ENCODE measurements around the gene MGAT4A.

Gene MGAT4A

GRCh38 chr2:98731041-98731893 is at the start of gene MGAT4A:
Gene MGAT4A (minus strand): TSS chr2:98731132. CDS start chr2:98726332, 4,800 bp downstream.
- peak; percentile 79 for DNase-seq (ENCODE audit: low spot score)

DNA sequence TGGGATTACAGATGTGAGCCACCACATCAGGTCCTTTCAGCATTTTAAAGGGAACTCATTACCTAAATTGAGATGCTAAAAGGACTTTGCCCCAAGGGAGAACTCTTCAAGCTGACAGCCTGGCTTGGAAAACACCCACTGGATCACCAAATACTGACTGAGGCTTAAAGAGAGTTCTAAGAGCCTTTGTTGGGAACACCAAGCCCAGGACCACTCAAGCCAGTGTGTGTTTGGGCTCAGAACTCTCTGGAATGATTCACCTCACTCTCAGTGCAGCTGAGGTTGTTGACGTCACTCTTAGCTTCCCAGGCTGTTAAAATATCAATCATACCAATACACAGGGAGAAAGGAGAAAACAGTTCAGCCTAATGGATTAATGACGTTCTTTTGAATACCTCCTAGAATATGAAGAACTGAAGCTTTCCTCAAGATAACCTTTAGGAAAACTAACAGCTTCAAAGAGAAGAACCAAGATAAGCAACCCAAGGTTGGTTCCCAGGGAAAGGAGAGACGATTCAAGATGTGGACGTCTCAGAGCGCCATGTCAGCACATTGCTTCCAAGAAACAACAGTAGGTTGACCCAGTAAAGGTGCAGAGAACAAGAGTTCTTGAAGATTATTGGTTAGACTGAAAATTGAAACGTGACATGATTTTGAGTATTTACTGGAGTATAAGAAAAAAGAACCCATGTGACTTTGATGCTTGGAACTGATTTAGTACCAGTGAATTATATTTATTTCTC is 48.0 kb upstream of the MGAT4A start:
- no peak for DNase-seq (ENCODE audit: low spot score)

- DNase-seq (ENCODE audit: low spot score), result no peak
Measured at GRCh38 chr2:98778151-98778550, 47.2 kb upstream of the MGAT4A start.

DNA sequence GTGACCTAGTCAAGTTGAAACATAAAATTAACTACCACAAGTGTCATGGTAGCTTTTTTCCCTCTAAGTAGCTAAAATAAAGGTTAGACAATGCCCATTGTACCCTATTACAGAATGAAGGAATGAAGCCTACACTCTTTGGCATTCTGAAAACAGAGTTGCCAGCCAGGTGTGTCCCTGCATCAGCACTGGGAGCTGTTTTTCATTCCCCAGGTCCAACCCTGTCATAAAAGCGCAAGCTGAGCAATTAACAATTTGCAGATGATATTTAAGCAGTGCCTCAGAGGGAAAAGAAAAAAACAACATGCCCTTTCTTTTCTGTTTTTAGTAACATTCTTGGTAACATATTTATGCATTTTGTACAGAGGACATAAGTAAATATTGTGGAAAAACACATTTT is 46.8 kb upstream of the MGAT4A start:
- DNase-seq (ENCODE audit: low spot score), result no peak

GRCh38 chr2:98777076-98777475 is 46.1 kb upstream of the MGAT4A start:
- DNase-seq (ENCODE audit: low spot score), result no peak

DNA sequence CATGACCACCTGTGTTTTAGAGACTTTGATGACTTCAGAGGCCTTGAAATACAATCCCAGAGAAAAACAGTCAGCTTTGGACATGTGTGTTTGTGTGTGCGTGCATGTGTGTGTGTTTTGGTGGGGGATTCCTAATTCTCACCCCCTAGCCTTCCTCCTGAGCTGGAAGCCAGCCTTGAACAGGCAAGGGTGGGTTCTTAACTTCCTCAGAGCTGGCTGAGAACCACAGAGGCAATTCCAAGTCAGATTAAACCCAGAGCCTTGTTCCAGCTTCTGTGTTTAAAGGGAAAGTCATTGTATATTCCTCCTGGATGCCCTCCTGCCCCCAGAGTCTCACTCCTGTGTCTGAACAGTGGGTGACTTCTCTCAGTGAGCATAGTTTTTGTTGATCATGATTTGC is 45.2 kb upstream of the MGAT4A start:
- DNase-seq (ENCODE audit: low spot score), result no peak

GRCh38 chr2:98775146-98775986 is 44.4 kb upstream of the MGAT4A start:
- DNase-seq (ENCODE audit: low spot score), result no peak

- DNase-seq (ENCODE audit: low spot score), result no peak
Measured at GRCh38 chr2:98773907-98774306, 43.0 kb upstream of the MGAT4A start.

DNA sequence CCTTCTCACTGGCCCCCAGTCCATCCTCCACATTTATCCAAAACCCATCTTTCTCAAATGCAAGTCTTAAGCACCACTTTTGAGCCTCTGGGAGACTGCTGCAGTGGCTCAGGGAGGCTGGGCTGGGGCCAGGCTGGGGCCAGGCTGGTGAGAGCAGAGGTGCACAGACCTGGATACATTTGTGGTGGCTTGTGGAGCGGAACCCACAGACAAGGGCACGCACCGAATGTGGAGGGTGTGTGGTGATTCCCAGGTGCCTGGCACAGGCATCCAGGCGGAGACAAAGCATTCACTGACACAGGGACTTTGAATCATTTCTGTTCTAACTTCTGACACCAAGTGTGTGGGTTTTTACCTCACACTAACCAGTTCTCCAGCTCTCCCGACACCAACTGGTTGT is 42.2 kb upstream of the MGAT4A start:
- no peak for DNase-seq (ENCODE audit: low spot score)

DNA sequence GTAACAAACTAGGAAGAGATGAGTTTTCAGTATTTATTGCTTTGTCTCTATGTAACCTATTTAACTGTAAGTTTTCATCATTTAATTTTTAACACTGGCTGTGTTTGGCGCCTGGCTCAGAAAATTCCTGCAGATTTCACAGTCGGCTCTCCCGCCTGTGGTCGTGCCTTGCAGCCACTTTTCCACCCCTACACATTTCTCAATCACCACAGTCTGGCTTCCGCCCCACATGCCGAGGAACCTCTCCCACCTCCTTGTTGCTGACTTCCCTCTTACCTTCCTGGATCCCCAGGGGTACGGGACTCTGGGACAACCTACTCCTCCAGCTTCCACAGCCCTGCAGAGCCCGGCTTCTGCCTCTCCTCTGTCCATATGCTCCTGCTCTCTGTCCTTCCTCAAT is 41.6 kb upstream of the MGAT4A start:
- DNase-seq (ENCODE audit: low spot score), result no peak

- peak; percentile 80 for DNase-seq (ENCODE audit: low spot score)
Measured at GRCh38 chr2:98771721-98772524, 41.0 kb upstream of the MGAT4A start.

DNA sequence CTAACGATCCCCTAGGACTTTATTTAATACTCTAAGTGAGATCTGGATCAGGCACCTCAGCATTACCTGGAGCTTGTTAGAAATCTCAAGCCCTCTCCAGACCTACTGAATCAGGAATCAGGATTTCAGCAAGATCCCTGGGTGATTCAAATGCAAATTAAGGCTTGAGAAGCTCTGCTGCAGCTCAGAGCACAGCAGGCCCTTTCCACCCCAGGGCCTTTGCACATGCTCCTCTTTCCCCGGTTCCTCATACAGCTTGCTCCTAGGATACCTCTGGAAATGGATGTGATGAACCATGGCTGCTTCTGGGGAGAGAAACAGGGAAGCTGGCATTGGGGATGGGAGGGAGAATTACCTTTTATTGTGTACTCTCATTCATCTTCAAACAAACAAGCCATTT is 40.3 kb upstream of the MGAT4A start:
- no peak for DNase-seq (ENCODE audit: low spot score)

- DNase-seq (ENCODE audit: low spot score), result peak; percentile 31
Measured at GRCh38 chr2:98769784-98770183, 38.9 kb upstream of the MGAT4A start.

DNA sequence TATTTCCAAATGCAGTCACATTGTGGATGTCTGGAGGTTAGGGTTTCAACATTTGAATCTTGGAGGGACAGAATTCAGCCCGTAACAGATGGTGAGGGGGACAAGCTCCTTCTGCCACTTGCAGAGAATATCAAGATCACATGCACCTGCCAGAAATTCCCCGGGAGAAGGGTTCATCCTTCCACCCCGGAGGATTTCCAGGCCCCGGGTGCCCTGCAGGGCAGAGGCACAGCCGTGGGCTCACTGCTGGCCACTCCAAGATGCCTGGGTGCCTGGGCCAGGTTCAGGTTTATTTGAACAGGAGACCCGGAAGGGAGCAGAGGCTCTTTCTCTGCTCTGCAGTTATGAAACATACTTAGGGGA is 38.2 kb upstream of the MGAT4A start:
- DNase-seq (ENCODE audit: low spot score), result no peak

- peak; percentile 55 for DNase-seq (ENCODE audit: low spot score)
Measured at GRCh38 chr2:98768384-98769113, 37.6 kb upstream of the MGAT4A start.

GRCh38 chr2:98764499-98764898 is 33.6 kb upstream of the MGAT4A start:
- DNase-seq (ENCODE audit: low spot score), result no peak

DNA sequence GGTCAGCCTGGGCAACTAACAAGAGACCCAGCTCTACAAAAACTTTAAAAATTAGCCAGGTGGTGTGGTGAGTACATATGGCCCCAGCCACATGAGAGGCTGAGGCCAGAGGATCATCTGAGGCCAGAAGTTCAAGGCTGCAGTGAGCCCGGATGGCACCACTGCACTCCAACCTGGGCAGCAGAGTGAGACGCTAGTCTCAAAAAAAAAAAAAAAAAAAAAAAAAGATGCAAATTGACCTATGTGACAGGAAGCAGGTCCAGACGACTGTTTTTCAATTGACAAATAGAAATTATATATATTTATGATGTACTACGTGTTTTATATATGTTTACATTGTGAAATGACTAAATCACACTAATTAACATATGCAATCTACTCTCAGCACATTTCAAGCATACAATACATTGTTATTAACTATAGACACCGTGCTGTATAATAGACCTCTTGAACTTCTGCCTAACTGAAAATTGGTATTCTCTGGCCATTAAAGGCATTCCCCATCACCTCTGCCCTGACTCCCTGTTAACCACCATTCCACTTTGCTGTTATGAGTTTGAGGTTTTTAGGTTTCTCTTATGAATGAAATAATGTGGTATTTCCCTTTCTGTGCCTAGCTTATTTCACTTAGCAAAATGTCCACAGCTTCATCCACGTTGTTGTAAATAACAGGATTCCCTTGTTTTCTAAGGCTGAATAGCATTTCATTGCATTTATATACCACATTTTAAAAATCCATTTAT is 32.4 kb upstream of the MGAT4A start:
- DNase-seq (ENCODE audit: low spot score), result no peak

- DNase-seq (ENCODE audit: low spot score), result no peak
Measured at GRCh38 chr2:98761909-98762308, 31.0 kb upstream of the MGAT4A start.

DNA sequence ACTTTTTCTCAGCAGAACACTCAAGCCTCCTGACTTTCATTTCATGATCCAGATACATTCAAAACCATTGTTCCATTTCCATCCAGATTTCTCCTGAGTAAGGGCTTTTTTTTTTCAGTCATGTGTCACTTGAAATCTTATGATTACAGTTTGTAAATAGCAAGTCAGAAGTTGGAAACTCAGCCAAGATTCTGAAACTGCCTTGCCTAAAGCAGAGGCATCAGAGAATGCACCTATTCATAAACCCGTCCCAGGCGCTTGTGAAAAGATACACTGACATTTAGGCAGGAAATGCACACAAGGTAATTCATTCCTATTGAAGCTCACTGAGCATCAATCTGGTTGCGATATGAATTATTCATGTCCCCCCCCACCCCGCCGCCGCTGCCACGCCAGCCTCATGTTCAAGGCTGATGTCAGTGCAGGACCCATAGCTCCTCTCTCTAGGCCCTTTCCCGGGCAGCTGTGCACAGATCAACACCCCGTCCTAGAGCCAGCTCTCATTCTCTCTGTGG is 30.4 kb upstream of the MGAT4A start:
- DNase-seq (ENCODE audit: low spot score), result peak; percentile 71

Measured in CD4-positive, alpha-beta T cell treated with Interleukin-2 at 100 ng/mL for 4 hours (primary cell).